Effector memory CD8-positive, alpha-beta T cell (primary cell): Measurements from ENCODE around the gene POMT1.
"Not testable (repeated sequence)": the region's sequence is repeated elsewhere in the genome, so short reads cannot be mapped to it uniquely, and the experiment has no call there.

Experiments
- ATAC-seq: fragments of 150-1000 bp; cut with Tn5 transposase; replicated peaks from 2 replicates; pipeline ENCODE4 v1.10.0; 2021; ENCODE audit warnings: mild to moderate bottlenecking, moderate library complexity
- DNase-seq, 3 experiments: peaks; one replicate each; pipeline ENCODE4 v3.0.0; 2021
- H3K27ac Mint-ChIP-seq, 2 donors: one replicate each; pipeline ENCODE4 v1.8.0; 2022; ENCODE audit warnings: mild to moderate bottlenecking in 2 of 2, mixed read lengths in 2 of 2, moderate library complexity in 2 of 2
- H3K27me3 Mint-ChIP-seq, 2 donors: one replicate each; pipeline ENCODE4 v1.8.0; 2022; ENCODE audit warnings: mixed read lengths in 2 of 2
- H3K36me3 Mint-ChIP-seq: one replicate; pipeline ENCODE4 v1.8.0; 2022; ENCODE audit warnings: mild to moderate bottlenecking, moderate library complexity, mixed read lengths; ENCODE audit not compliant: insufficient read depth
- H3K4me1 Mint-ChIP-seq, 2 donors: one replicate each; pipeline ENCODE4 v1.8.0; 2022; ENCODE audit warnings: low read depth in 2 of 2, mixed read lengths in 2 of 2
- H3K4me3 Mint-ChIP-seq, 2 donors: one replicate each; pipeline ENCODE4 v1.8.0; 2022; ENCODE audit warnings: mild to moderate bottlenecking in 2 of 2, mixed read lengths in 2 of 2, moderate library complexity in 2 of 2
- H3K9me3 Mint-ChIP-seq, 2 donors: one replicate each; pipeline ENCODE4 v1.8.0; 2022; ENCODE audit warnings: mixed read lengths in 2 of 2

The POMT1 gene

GRCh38 chr9:131549186-131549585 is 46.5 kb downstream of the POMT1 start:
- not testable (repeated sequence) for DNase-seq, H3K9me3 Mint-ChIP-seq, H3K36me3 Mint-ChIP-seq, ATAC-seq, H3K4me3 Mint-ChIP-seq
- peaks cover 11 to 15% of the 10 kb centered on the region in 2 donors for H3K4me1 Mint-ChIP-seq
- H3K27me3 Mint-ChIP-seq, result peaks cover 58 to 76% of the 10 kb centered on the region in 2 donors
- peak overlapping the region in 1 of 2 donors; percentile 74 for H3K27ac Mint-ChIP-seq

GRCh38 chr9:131550465-131550864 is 47.7 kb downstream of the POMT1 start:
- H3K9me3 Mint-ChIP-seq, H3K4me3 Mint-ChIP-seq, H3K36me3 Mint-ChIP-seq, H3K27ac Mint-ChIP-seq, ATAC-seq, DNase-seq: not testable (repeated sequence)
- peaks cover 11 to 15% of the 10 kb centered on the region in 2 donors for H3K4me1 Mint-ChIP-seq
- H3K27me3 Mint-ChIP-seq, result peaks cover 65 to 84% of the 10 kb centered on the region in 2 donors

- peaks cover 18% of the 10 kb centered on the region for H3K36me3 Mint-ChIP-seq
- H3K4me3 Mint-ChIP-seq, result no peak overlapping the region
- no peak for ATAC-seq
Measured at GRCh38 chr9:131552030-131552429, 49.3 kb downstream of the POMT1 start.

GRCh38 chr9:131554087-131554842 is 51.5 kb downstream of the POMT1 start:
- no peaks in the 10 kb centered on the region for H3K4me1 Mint-ChIP-seq
- peaks cover 26% of the 10 kb centered on the region for H3K36me3 Mint-ChIP-seq
- H3K4me3 Mint-ChIP-seq, result no peak overlapping the region
- H3K27ac Mint-ChIP-seq, result no peak overlapping the region
- DNase-seq (no peak), ATAC-seq (no peak)
- H3K27me3 Mint-ChIP-seq, result peaks cover 50 to 69% of the 10 kb centered on the region in 2 donors
- H3K9me3 Mint-ChIP-seq, result no peaks in the 10 kb centered on the region

More at GRCh38 chr9:131552030-131552429, 49.3 kb downstream of the POMT1 start:
- Mint-ChIP-seq H3K27me3 (peaks cover 72 to 88% of the 10 kb centered on the region in 2 donors), H3K27ac (no peak overlapping the region), H3K4me1 (peaks cover 8 to 9% of the 10 kb centered on the region in 2 donors), H3K9me3 (no peaks in the 10 kb centered on the region)
- no peak for DNase-seq

- peaks cover 44 to 62% of the 10 kb centered on the region in 2 donors for H3K27me3 Mint-ChIP-seq
- no peak overlapping the region for H3K27ac Mint-ChIP-seq
- no peaks in the 10 kb centered on the region for H3K9me3 Mint-ChIP-seq
- no peaks in the 10 kb centered on the region for H3K4me1 Mint-ChIP-seq
- H3K36me3 Mint-ChIP-seq, result peaks cover 26% of the 10 kb centered on the region
- H3K4me3 Mint-ChIP-seq, result peak overlapping the region in 1 of 2 donors; percentile 34
- no peak for DNase-seq
- peak; percentile 58 for ATAC-seq
Measured at GRCh38 chr9:131554843-131555351, 52.2 kb downstream of the POMT1 start.

- DNase-seq (no peak), ATAC-seq (no peak)
- Mint-ChIP-seq H3K36me3 (peaks cover 26% of the 10 kb centered on the region), H3K4me1 (no peaks in the 10 kb centered on the region), H3K27me3 (peaks cover 34 to 51% of the 10 kb centered on the region in 2 donors), H3K27ac (peak overlapping the region; percentile 30 to 47), H3K9me3 (no peaks in the 10 kb centered on the region), H3K4me3 (no peak overlapping the region)
Measured at GRCh38 chr9:131555841-131556673, 53.3 kb downstream of the POMT1 start.

GRCh38 chr9:131557855-131558548 is 55.3 kb downstream of the POMT1 start:
- Mint-ChIP-seq H3K27ac (peak overlapping the region in 1 of 2 donors; percentile 30), H3K36me3 (peaks cover 32% of the 10 kb centered on the region), H3K9me3 (no peaks in the 10 kb centered on the region), H3K4me1 (no peaks in the 10 kb centered on the region), H3K27me3 (peaks cover 24 to 38% of the 10 kb centered on the region in 2 donors), H3K4me3 (no peak overlapping the region)
- DNase-seq (no peak), ATAC-seq (no peak)

GRCh38 chr9:131559421-131560000 is 56.8 kb downstream of the POMT1 start:
- peaks cover 32% of the 10 kb centered on the region for H3K36me3 Mint-ChIP-seq

GRCh38 chr9:131562032-131562959 is 59.6 kb downstream of the POMT1 start:
- Mint-ChIP-seq H3K27me3 (peaks cover 0 to under 1% of the 10 kb centered on the region in 2 donors), H3K27ac (no peak overlapping the region), H3K4me1 (no peaks in the 10 kb centered on the region), H3K9me3 (no peaks in the 10 kb centered on the region), H3K36me3 (peaks cover 20% of the 10 kb centered on the region), H3K4me3 (no peak overlapping the region)
- ATAC-seq, result no peak
- DNase-seq, result no peak

More at GRCh38 chr9:131559421-131560000, 56.8 kb downstream of the POMT1 start:
- Mint-ChIP-seq H3K4me3 (no peak overlapping the region), H3K4me1 (no peaks in the 10 kb centered on the region), H3K9me3 (no peaks in the 10 kb centered on the region), H3K27ac (no peak overlapping the region), H3K27me3 (peaks cover 21 to 27% of the 10 kb centered on the region in 2 donors)
- ATAC-seq, result no peak
- DNase-seq, result no peak

GRCh38 chr9:131565369-131565768 is 62.7 kb downstream of the POMT1 start:
- Mint-ChIP-seq H3K4me3 (no peak overlapping the region), H3K27ac (no peak overlapping the region), H3K27me3 (no peaks in the 10 kb centered on the region), H3K4me1 (peaks cover 0 to 2% of the 10 kb centered on the region in 2 donors), H3K9me3 (no peaks in the 10 kb centered on the region), H3K36me3 (peaks cover 31% of the 10 kb centered on the region)
- ATAC-seq, result no peak
- no peak for DNase-seq

GRCh38 chr9:131566158-131566557 is 63.4 kb downstream of the POMT1 start:
- DNase-seq (no peak), ATAC-seq (no peak)
- Mint-ChIP-seq H3K27me3 (no peaks in the 10 kb centered on the region), H3K4me1 (peaks cover 0 to 2% of the 10 kb centered on the region in 2 donors), H3K27ac (no peak overlapping the region), H3K36me3 (peaks cover 34% of the 10 kb centered on the region), H3K9me3 (no peaks in the 10 kb centered on the region), H3K4me3 (no peak overlapping the region)

- Mint-ChIP-seq H3K36me3 (peaks cover 36% of the 10 kb centered on the region), H3K27ac (peak overlapping the region in 1 of 2 donors; percentile 10)
- ATAC-seq, result no peak
Measured at GRCh38 chr9:131567910-131568309, 65.2 kb downstream of the POMT1 start.

More at GRCh38 chr9:131567910-131568309, 65.2 kb downstream of the POMT1 start:
- Mint-ChIP-seq H3K9me3 (no peaks in the 10 kb centered on the region), H3K27me3 (no peaks in the 10 kb centered on the region), H3K4me1 (peaks cover 0 to 4% of the 10 kb centered on the region in 2 donors), H3K4me3 (no peak overlapping the region)
- DNase-seq, result no peak
